DOHH2 (cell line): ENCODE measurements around the gene CEP57.

Experiments
- H3F3A ChIP-seq: fragments of 200-600 bp; sonication (generic), shearing (Covaris generic); 2 replicates; pipeline ENCODE4 v1.6.0; 2016; ENCODE audit warnings: antibody characterized with exemption, mild to moderate bottlenecking; ENCODE audit not compliant: control insufficient read depth, insufficient read depth
- H3K27ac ChIP-seq: fragments of 200-600 bp; sonication (generic); 2 replicates; pipeline ENCODE4 v1.5.1; 2014; ENCODE audit warnings: low read depth, mild to moderate bottlenecking, low read length, moderate library complexity
- H3K27me3 ChIP-seq: fragments of 200-600 bp; sonication (generic); 2 replicates; pipeline ENCODE4 v1.6.1; 2014; ENCODE audit warnings: mild to moderate bottlenecking, low read length, mixed read lengths; ENCODE audit not compliant: control insufficient read depth
- H3K36me3 ChIP-seq: fragments of 200-600 bp; sonication (generic); 2 replicates; pipeline ENCODE4 v1.6.1; 2014; ENCODE audit warnings: mild to moderate bottlenecking, low read length, moderate library complexity, mixed read lengths; ENCODE audit not compliant: control insufficient read depth
- H3K4me1 ChIP-seq: fragments of 200-600 bp; sonication (generic); 2 replicates; pipeline ENCODE4 v1.6.1; 2014; ENCODE audit warnings: mild to moderate bottlenecking, low read length, mixed read lengths; ENCODE audit not compliant: control insufficient read depth
- H3K4me2 ChIP-seq: fragments of 200-600 bp; sonication (generic); 2 replicates; pipeline ENCODE4 v1.6.0; 2014; ENCODE audit warnings: mild to moderate bottlenecking, low read length, moderate library complexity
- H3K4me3 ChIP-seq: fragments of 200-600 bp; sonication (generic); 2 replicates; pipeline ENCODE4 v1.5.1; 2014; ENCODE audit warnings: mild to moderate bottlenecking, low read length, mixed read lengths
- H3K79me2 ChIP-seq: fragments of 200-600 bp; sonication (generic); 2 replicates; pipeline ENCODE4 v1.6.1; 2014; ENCODE audit warnings: mild to moderate bottlenecking, low read length, mixed read lengths; ENCODE audit not compliant: control insufficient read depth
- H3K9me2 ChIP-seq: fragments of 200-600 bp; sonication (generic); replicated peaks from 2 replicates; pipeline ENCODE4 v1.6.1; 2014; ENCODE audit warnings: mild to moderate bottlenecking, low read length, mixed read lengths; ENCODE audit not compliant: control insufficient read depth
- H3K9me3 ChIP-seq: fragments of 200-600 bp; sonication (generic); 2 replicates; pipeline ENCODE4 v1.6.1; 2014; ENCODE audit warnings: antibody characterized with exemption, low read length, mixed read lengths; ENCODE audit not compliant: control insufficient read depth, insufficient read depth
- H4K20me1 ChIP-seq: fragments of 200-600 bp; sonication (generic); 2 replicates; pipeline ENCODE4 v1.6.0; 2014; ENCODE audit warnings: low read depth, mild to moderate bottlenecking, antibody characterized with exemption, low read length, moderate library complexity; ENCODE audit not compliant: control insufficient read depth, insufficient read depth
- CTCF ChIP-seq: fragments of 200-600 bp; sonication (generic); IDR thresholded peaks from one replicate; pipeline ENCODE4 v1.5.1; 2014; ENCODE audit warnings: antibody characterized with exemption, mild to moderate bottlenecking, low read depth, low read length; ENCODE audit not compliant: poor library complexity, severe bottlenecking
- EZH2phosphoT487 ChIP-seq: fragments of 200-600 bp; sonication (generic); IDR thresholded peaks from 2 replicates; pipeline ENCODE4 v1.6.1; 2017; ENCODE audit warnings: borderline replicate concordance, mild to moderate bottlenecking, antibody characterized with exemption, low read length, moderate library complexity, mixed read lengths

Gene CEP57

DNA sequence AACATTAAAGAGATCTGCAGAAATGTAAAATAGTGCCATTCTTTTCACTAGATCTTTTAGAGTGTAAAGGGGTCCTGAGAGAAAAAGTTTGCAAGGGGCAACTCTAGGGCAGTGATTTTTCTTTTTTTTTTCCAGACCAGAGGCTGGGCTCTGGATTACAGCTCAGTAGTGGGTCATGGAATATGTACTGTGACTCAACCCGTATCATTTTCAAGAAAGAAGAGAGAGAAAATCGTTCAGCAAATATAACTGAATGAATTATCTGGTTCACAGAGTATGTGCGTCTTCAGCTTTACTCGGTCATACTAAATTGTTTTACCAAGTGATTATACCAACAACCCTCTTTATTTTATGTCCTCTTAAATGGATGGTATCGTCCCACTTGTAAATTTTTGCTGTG lies 3.8 kb downstream of the CEP57 start:
- Histone ChIP-seq H3K9me3 (no peaks in the 10 kb centered on the region), H3F3A (no peaks in the 10 kb centered on the region), H3K4me2 (no peak overlapping the region), H4K20me1 (peaks cover 20% of the 10 kb centered on the region; the same call in 1 of the 2 replicates), H3K4me3 (no peak overlapping the region), H3K36me3 (peaks cover 40% of the 10 kb centered on the region), H3K79me2 (peaks cover 87% of the 10 kb centered on the region), H3K4me1 (peaks cover 26% of the 10 kb centered on the region), H3K9me2 (no peaks in the 10 kb centered on the region), H3K27ac (no peak overlapping the region), H3K27me3 (no peaks in the 10 kb centered on the region)
- TF ChIP-seq CTCF = no peak
- TF ChIP-seq EZH2phosphoT487 = no peak

DNA sequence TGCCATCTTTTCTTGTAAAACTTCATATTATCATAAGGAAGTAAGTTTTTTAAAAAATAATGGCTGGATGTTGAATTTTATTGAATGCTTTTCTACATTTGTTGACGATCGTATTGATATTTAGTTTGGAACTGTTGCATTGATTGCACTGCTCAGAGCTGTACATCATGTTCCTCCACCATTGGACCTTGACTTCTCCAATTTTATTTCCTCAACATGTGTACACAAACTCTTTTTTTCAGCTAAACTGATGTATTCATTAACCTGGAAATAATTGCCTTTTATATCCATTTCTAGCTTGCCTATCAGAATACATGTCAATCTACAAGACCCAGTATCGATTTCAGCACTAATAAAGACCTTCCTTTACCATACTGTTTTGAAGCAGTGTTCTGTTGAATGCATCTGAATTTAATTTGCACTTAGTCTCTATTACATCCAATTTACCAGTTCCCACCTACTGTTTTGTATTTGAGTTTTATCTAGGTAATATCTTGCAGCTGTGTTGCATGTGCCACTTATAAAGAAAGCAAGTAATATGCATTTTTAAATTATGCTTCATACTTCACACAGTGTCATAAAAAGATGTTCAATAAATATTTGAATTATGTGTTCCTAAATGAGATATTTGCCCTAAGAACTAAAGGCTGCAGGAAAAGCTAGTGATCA lies 5.5 kb downstream of the CEP57 start:
- H3K4me2 ChIP-seq = no peak overlapping the region
- H3K36me3 ChIP-seq = peaks cover 48% of the 10 kb centered on the region
- peaks cover 26% of the 10 kb centered on the region for H3K4me1 ChIP-seq
- peaks cover 20% of the 10 kb centered on the region; the same call in 1 of the 2 replicates for H4K20me1 ChIP-seq
- no peaks in the 10 kb centered on the region for H3F3A ChIP-seq
- H3K9me2 ChIP-seq = no peaks in the 10 kb centered on the region
- H3K27ac ChIP-seq = no peak overlapping the region
- peaks cover 83% of the 10 kb centered on the region for H3K79me2 ChIP-seq
- no peaks in the 10 kb centered on the region for H3K9me3 ChIP-seq
- TF ChIP-seq EZH2phosphoT487 (no peak), CTCF (no peak)
- H3K27me3 ChIP-seq = no peaks in the 10 kb centered on the region
- H3K4me3 ChIP-seq = no peak overlapping the region

DNA sequence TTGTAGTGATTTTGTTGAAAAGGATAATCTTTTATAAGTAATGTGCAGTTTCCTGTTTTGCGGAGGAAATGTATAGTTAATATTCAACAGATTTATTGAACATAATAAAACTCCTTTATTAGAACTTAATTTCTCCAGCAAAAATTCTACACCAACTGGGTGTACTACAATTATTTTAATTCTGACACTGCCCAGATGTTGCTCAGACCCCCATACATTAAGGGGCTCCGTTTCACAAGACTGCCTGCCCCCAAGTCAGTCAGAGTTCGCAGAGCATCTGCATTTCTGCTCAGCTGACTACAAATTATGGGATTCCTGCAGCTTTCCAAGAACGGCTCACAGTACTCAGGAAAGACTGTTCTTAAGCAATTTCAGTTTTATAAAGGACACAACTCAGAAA lies 6.2 kb downstream of the CEP57 start:
- Histone ChIP-seq H3K9me2 (no peaks in the 10 kb centered on the region), H3K4me3 (no peak overlapping the region), H3K27me3 (no peaks in the 10 kb centered on the region), H3K79me2 (peaks cover 75% of the 10 kb centered on the region), H3K9me3 (no peaks in the 10 kb centered on the region), H3F3A (no peaks in the 10 kb centered on the region), H3K4me2 (no peak overlapping the region), H3K27ac (no peak overlapping the region), H3K36me3 (peaks cover 54% of the 10 kb centered on the region), H4K20me1 (peaks cover 16% of the 10 kb centered on the region; the same call in 1 of the 2 replicates), H3K4me1 (peaks cover 22% of the 10 kb centered on the region)
- TF ChIP-seq CTCF (no peak), EZH2phosphoT487 (no peak)
